Measurements from ENCODE around the gene SLC25A30. TPM values are rescaled to one million over a fixed set of nuclear protein-coding genes. Genes with fewer than 3 reads are reported as not detected.

SLC25A30 gene
- total and polyA plus RNA-seq, 2 of the 13 experiments (the other 11 are each of a cell fraction or from before 2014, with no cell fraction given), result 19.6 to 22.5 TPM

DNA sequence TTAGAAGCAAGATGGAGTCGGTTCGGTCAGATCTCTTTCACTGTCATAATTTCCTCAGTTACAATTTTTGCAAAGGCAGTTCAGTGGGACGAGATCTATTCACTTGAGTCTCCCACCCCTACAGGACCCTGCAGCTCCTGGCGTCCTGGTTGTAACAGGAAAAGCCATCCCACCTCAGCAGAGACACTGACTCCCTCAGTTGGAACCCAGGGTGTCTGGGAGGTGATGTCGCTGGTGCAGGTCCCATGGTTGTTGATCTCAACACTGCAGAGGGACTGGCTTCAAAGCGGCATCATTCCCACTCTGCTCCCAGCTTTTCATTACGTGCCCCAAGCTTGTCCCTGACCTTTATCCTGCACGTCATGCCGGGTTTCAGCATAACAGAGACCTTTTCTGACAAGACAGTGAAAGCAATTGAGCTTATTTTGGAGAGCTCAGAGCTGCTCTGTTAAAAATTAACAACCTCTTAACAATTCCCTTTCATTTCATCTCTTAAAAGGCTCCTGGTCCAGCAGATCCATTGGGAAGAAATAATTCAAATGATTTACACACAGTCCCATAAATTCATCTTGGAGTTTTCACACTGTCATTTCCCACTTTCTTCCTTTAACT is 29.0 kb upstream of the SLC25A30 start (continued):
- TF ChIP-seq, protein P1, sequence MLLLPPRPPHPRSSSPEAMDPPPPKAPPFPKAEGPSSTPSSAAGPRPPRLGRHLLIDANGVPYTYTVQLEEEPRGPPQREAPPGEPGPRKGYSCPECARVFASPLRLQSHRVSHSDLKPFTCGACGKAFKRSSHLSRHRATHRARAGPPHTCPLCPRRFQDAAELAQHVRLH (CRISPR knock-in tag; IDR thresholded peaks at IDR 0.05; ENCODE audit: borderline replicate concordance, low read depth), result no peak; the same call in 1 of the 2 replicates
- TF ChIP-seq MTA1 (CRISPR knock-in tag; IDR thresholded peaks at IDR 0.05; ENCODE audit: borderline replicate concordance) (peak; percentile 80; the same call in 1 of the 2 replicates), ZNF589 (CRISPR knock-in tag; conservative IDR thresholded peaks at IDR 0.05) (no peak), KAT7 (CRISPR knock-in tag; IDR thresholded peaks at IDR 0.05; ENCODE audit: borderline replicate concordance) (no peak; the same call in 1 of the 2 replicates), AGO2 (optimal IDR thresholded peaks at IDR 0.05; ENCODE audit: low read depth, low read length) (no peak), NFE2L1 (CRISPR knock-in tag; IDR thresholded peaks at IDR 0.05; ENCODE audit: borderline replicate concordance) (no peak), ZNF569 (CRISPR knock-in tag; IDR thresholded peaks at IDR 0.05; ENCODE audit: borderline replicate concordance) (no peak), MXI1 (IDR thresholded peaks at IDR 0.05; ENCODE audit: borderline replicate concordance, low read depth, low read length) (peak; percentile 61; the same call in 1 of the 3 replicates), KLF16 (CRISPR knock-in tag; IDR thresholded peaks at IDR 0.05) (peak in 1 of 2 experiments; percentile 69; a peak in 1 of 4 replicates)
- TF ChIP-seq, protein P2, sequence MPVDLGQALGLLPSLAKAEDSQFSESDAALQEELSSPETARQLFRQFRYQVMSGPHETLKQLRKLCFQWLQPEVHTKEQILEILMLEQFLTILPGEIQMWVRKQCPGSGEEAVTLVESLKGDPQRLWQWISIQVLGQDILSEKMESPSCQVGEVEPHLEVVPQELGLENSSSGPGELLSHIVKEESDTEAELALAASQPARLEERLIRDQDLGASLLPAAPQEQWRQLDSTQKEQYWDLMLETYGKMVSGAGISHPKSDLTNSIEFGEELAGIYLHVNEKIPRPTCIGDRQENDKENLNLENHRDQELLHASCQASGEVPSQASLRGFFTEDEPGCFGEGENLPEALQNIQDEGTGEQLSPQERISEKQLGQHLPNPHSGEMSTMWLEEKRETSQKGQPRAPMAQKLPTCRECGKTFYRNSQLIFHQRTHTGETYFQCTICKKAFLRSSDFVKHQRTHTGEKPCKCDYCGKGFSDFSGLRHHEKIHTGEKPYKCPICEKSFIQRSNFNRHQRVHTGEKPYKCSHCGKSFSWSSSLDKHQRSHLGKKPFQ (CRISPR knock-in tag; IDR thresholded peaks at IDR 0.05; ENCODE audit: insufficient replicate concordance), result no peak
- TF ChIP-seq, protein P3, sequence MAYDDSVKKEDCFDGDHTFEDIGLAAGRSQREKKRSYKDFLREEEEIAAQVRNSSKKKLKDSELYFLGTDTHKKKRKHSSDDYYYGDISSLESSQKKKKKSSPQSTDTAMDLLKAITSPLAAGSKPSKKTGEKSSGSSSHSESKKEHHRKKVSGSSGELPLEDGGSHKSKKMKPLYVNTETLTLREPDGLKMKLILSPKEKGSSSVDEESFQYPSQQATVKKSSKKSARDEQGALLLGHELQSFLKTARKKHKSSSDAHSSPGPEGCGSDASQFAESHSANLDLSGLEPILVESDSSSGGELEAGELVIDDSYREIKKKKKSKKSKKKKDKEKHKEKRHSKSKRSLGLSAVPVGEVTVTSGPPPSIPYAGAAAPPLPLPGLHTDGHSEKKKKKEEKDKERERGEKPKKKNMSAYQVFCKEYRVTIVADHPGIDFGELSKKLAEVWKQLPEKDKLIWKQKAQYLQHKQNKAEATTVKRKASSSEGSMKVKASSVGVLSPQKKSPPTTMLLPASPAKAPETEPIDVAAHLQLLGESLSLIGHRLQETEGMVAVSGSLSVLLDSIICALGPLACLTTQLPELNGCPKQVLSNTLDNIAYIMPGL (CRISPR knock-in tag; IDR thresholded peaks at IDR 0.05; ENCODE audit: borderline replicate concordance in 1 of 2, low read depth in 1 of 2), result peak in 1 of 2 experiments; percentile 52; a peak in 1 of 4 replicates
- TF ChIP-seq, protein P4, sequence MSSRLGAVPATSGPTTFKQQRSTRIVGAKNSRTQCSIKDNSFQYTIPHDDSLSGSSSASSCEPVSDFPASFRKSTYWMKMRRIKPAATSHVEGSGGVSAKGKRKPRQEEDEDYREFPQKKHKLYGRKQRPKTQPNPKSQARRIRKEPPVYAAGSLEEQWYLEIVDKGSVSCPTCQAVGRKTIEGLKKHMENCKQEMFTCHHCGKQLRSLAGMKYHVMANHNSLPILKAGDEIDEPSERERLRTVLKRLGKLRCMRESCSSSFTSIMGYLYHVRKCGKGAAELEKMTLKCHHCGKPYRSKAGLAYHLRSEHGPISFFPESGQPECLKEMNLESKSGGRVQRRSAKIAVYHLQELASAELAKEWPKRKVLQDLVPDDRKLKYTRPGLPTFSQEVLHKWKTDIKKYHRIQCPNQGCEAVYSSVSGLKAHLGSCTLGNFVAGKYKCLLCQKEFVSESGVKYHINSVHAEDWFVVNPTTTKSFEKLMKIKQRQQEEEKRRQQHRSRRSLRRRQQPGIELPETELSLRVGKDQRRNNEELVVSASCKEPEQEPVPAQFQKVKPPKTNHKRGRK (CRISPR knock-in tag; IDR thresholded peaks at IDR 0.05), result no peak
- TF ChIP-seq, protein P5, sequence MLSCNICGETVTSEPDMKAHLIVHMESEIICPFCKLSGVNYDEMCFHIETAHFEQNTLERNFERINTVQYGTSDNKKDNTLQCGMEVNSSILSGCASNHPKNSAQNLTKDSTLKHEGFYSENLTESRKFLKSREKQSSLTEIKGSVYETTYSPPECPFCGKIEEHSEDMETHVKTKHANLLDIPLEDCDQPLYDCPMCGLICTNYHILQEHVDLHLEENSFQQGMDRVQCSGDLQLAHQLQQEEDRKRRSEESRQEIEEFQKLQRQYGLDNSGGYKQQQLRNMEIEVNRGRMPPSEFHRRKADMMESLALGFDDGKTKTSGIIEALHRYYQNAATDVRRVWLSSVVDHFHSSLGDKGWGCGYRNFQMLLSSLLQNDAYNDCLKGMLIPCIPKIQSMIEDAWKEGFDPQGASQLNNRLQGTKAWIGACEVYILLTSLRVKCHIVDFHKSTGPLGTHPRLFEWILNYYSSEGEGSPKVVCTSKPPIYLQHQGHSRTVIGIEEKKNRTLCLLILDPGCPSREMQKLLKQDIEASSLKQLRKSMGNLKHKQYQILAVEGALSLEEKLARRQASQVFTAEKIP (CRISPR knock-in tag; IDR thresholded peaks at IDR 0.05; ENCODE audit: borderline replicate concordance), result no peak

Measured in HepG2 (cell line).